Ishikawa (cell line): ENCODE results near the gene PTPN6.

Experiments used
- CEBPB ChIP-seq: IDR thresholded peaks from 2 replicates; pipeline ENCODE4 v1.6.1; 2012
- CREB1 ChIP-seq: IDR thresholded peaks from 2 replicates; pipeline ENCODE4 v1.6.1; 2012; ENCODE audit warnings: low read depth
- EGR1 ChIP-seq: IDR thresholded peaks from 2 replicates; pipeline ENCODE4 v1.6.1; 2012
- EP300 ChIP-seq: IDR thresholded peaks from 2 replicates; pipeline ENCODE4 v1.6.1; 2012; ENCODE audit warnings: borderline replicate concordance
- FOXM1 ChIP-seq: IDR thresholded peaks from 2 replicates; pipeline ENCODE4 v1.6.1; 2012; ENCODE audit warnings: low read depth, borderline replicate concordance
- NFIC ChIP-seq: IDR thresholded peaks from 2 replicates; pipeline ENCODE4 v1.6.1; 2012
- RAD21 ChIP-seq: IDR thresholded peaks from 2 replicates; pipeline ENCODE4 v1.6.1; 2012; ENCODE audit warnings: low read depth
- TAF1 ChIP-seq: IDR thresholded peaks from 2 replicates; pipeline ENCODE4 v1.6.1; 2012; ENCODE audit warnings: low read depth, mild to moderate bottlenecking
- TCF12 ChIP-seq: IDR thresholded peaks from 2 replicates; pipeline ENCODE4 v1.6.1; 2012; ENCODE audit warnings: low read depth
- TEAD4 ChIP-seq: IDR thresholded peaks from 2 replicates; pipeline ENCODE4 v1.6.1; 2012
- YY1 ChIP-seq: IDR thresholded peaks from 2 replicates; pipeline ENCODE4 v1.6.1; 2012; ENCODE audit warnings: low read depth
- ZBTB7A ChIP-seq: IDR thresholded peaks from 2 replicates; pipeline ENCODE4 v1.6.1; 2012; ENCODE audit warnings: low read depth
- TF ChIP-seq, protein P1 (sequence below): IDR thresholded peaks from 2 replicates; pipeline ENCODE4 v1.6.1; 2012; ENCODE audit warnings: low read depth, mild to moderate bottlenecking
- TF ChIP-seq, protein P2 (sequence below): IDR thresholded peaks from 2 replicates; pipeline ENCODE4 v1.6.1; 2012
- TF ChIP-seq, protein P3 (sequence below): IDR thresholded peaks from 2 replicates; pipeline ENCODE4 v1.6.1; 2012

PTPN6 gene

DNA sequence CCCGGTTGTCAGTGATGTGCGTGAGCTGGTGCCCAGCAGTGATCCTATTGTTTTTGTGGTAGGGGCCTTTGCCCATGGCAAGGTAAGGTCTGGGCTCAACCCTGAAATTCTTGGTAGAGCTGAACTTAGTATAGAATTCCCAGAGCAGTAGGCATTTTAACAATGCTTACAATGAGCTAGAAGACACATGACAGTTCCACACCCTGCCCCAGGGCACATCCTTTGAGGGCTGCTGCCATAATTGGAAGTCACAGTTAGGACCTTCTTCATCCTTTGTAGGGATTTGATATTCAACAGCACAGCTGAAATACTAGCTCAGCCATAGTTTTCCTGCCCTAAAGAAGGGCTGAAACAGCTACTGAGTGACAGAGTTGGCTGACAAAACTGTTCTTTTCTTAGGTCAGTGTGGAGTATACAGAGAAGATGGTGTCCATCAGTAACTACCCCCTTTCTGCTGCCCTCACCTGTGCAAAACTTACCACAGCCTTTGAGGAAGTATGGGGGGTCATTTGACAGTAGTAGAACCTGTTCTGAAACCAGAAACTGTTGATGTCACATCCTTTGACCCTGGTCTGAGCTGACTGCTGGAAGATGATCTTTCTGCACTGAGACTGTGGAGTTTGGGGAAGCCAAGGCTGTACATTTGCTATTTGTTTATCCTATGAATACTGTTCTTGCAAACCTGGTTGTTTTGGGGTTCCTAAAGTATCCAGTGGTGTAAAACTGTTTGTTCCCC lies 24.3 kb downstream of the PTPN6 start:
- no peak for TF ChIP-seq EGR1
- TF ChIP-seq, protein P1, sequence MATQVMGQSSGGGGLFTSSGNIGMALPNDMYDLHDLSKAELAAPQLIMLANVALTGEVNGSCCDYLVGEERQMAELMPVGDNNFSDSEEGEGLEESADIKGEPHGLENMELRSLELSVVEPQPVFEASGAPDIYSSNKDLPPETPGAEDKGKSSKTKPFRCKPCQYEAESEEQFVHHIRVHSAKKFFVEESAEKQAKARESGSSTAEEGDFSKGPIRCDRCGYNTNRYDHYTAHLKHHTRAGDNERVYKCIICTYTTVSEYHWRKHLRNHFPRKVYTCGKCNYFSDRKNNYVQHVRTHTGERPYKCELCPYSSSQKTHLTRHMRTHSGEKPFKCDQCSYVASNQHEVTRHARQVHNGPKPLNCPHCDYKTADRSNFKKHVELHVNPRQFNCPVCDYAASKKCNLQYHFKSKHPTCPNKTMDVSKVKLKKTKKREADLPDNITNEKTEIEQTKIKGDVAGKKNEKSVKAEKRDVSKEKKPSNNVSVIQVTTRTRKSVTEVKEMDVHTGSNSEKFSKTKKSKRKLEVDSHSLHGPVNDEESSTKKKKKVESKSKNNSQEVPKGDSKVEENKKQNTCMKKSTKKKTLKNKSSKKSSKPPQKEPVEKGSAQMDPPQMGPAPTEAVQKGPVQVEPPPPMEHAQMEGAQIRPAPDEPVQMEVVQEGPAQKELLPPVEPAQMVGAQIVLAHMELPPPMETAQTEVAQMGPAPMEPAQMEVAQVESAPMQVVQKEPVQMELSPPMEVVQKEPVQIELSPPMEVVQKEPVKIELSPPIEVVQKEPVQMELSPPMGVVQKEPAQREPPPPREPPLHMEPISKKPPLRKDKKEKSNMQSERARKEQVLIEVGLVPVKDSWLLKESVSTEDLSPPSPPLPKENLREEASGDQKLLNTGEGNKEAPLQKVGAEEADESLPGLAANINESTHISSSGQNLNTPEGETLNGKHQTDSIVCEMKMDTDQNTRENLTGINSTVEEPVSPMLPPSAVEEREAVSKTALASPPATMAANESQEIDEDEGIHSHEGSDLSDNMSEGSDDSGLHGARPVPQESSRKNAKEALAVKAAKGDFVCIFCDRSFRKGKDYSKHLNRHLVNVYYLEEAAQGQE = no peak
- TF ChIP-seq, protein P2, sequence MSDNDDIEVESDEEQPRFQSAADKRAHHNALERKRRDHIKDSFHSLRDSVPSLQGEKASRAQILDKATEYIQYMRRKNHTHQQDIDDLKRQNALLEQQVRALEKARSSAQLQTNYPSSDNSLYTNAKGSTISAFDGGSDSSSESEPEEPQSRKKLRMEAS = no peak
- TF ChIP-seq EP300 = no peak
- no peak for TF ChIP-seq CREB1
- no peak for TF ChIP-seq ZBTB7A
- TF ChIP-seq NFIC = no peak
- no peak for TF ChIP-seq RAD21
- no peak for TF ChIP-seq TCF12
- TF ChIP-seq, protein P3, sequence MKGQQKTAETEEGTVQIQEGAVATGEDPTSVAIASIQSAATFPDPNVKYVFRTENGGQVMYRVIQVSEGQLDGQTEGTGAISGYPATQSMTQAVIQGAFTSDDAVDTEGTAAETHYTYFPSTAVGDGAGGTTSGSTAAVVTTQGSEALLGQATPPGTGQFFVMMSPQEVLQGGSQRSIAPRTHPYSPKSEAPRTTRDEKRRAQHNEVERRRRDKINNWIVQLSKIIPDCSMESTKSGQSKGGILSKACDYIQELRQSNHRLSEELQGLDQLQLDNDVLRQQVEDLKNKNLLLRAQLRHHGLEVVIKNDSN = no peak
- no peak for TF ChIP-seq CEBPB
- no peak for TF ChIP-seq TAF1
- TF ChIP-seq FOXM1 = no peak
- no peak for TF ChIP-seq TEAD4
- TF ChIP-seq YY1 = no peak

DNA sequence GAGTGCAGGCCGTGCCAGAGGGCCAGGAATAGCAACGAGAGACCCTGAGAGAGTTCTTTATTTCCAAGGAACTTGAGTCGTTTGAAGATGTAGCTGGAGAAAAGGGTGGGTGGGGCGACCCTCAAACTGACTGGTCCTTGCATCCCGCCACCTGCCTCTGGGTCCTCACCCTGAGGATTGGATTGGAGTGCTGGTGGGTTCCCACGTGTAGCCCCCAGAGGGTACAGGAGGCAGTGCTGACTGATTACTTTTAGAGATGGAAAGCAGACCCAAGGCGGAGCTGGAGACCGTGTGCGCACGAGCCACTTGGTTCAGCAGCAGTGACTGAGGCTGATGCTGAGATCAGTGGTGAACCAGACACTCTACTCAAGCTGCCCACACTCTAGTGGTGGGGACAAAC lies 26.5 kb downstream of the PTPN6 start:
- no peak for TF ChIP-seq EP300
- no peak for TF ChIP-seq NFIC
- TF ChIP-seq TEAD4 = no peak
- TF ChIP-seq, protein P3 = no peak
- TF ChIP-seq, protein P1 = no peak

DNA sequence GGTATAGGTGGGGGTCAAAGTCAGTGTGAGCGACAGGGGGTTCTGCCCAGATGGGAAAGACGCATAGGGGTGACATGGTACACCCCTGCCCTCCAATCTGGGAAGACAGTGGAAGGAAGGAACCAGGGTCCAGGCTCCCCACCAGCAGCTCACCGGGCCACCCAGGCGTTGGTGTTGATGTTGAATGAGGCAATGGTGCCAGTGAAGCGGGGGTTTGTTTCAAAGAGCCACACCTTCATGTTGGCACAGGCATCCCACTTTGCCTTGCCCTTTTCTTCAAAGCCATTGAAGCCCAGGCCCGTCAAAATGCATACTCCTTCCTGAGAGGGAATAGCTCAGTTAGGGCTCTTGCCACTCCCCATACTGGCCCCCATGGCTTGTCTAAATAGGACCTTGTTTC lies 27.0 kb downstream of the PTPN6 start:
- no peak for TF ChIP-seq FOXM1
- TF ChIP-seq, protein P2 = no peak
- no peak for TF ChIP-seq YY1
- no peak for TF ChIP-seq EGR1
- TF ChIP-seq CEBPB = no peak
- no peak for TF ChIP-seq NFIC
- TF ChIP-seq TEAD4 = no peak
- no peak for TF ChIP-seq EP300
- TF ChIP-seq, protein P3 = no peak
- TF ChIP-seq TCF12 = no peak
- TF ChIP-seq, protein P1 = no peak
- no peak for TF ChIP-seq TAF1
- TF ChIP-seq RAD21 = no peak
- TF ChIP-seq CREB1 = no peak
- no peak for TF ChIP-seq ZBTB7A

DNA sequence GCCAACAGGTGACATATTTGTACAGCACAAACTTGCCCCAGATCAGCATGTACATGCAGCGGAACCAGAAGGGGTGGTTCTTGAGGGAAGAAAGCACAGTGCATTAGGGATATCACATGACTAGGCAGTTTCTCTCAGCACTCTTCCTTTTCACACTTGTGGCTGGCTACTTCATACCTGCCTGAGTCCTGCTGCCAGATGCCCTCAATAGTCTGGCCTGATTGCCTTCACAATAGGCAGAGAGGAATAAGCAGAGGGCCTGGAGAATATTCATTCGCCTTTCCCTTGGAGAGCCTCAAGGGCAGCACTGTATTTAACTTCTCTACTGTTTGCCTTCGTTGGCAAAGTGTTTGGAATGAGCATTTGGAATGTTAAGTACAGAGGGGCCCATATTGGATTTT lies 27.5 kb downstream of the PTPN6 start:
- TF ChIP-seq RAD21 (no peak), YY1 (no peak), CEBPB (no peak)
- TF ChIP-seq, protein P1 = no peak
